ENCODE measurements around the gene CSAD. TPM values are rescaled to one million over a fixed set of nuclear protein-coding genes. Genes with fewer than 3 reads are reported as not detected.

Gene CSAD
- total RNA-seq, 1 experiment from 2014 or later, result 15.4 TPM

DNA sequence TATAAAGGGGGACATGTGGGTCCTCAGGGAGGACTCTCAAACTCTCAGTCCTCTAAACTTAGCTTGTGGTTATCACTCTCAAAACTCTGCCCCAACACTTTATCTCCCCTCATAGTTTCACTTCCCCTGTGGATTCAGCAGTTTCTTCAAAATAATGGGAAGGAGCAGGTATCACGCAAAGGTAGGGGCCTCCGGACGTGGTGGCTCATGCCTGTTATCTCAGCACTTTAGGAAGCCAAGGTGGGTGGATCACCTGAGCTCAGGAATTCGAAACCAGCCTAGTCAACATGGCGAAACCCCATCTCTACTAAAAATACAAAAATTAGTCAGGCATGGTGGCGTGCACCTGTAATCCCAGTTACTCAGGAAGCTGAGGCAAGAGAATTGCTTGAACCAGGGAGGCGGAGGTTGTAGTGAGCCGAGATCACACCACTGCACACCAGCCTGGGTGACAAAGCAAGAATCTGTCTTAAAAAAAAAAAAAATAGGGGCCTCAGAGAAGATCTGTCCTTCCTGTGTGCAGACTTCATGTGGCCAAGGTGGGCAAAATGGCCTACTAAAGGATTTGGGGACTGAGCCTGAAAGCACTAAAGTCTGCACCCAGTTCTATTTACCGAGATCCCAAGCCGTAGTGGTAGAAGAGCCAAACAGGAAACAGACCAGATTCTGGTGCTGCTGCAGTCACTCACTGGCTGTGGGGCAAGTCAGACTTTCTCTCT, 19.9 kb upstream of the CSAD start:
- in situ Hi-C loops (cut with HindIII; ENCODE audit: low pct_unique_long_range_greater_than_20kb, low sequenced_read_pairs), result no loop called here

DNA sequence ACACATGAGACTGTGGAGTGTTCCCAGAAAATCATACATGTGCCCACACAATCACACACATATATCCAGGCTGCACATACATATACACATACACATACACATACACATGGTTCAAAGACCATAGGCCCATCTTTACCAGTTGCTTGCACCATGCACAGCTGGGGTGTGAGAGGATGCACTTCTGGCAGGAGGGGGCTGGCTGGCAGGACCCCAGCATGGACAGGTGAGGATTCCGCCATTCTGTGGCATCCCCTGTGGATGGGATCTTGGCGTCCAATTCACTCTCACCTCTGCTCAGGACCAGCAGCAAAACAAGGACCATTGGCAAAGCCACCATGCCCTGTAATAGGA, 19.4 kb upstream of the CSAD start:
- H3K36me3 ChIP-seq (ENCODE audit: control insufficient read depth, insufficient read depth, low read length), result no peaks in the 10 kb centered on the region
- H3K27me3 ChIP-seq (ENCODE audit: control insufficient read depth, insufficient read depth, low read length), result no peaks in the 10 kb centered on the region
- no peak for ATAC-seq
- no peak overlapping the region for H3K4me3 ChIP-seq (ENCODE audit: low read depth in 2 of 2, low read length in 2 of 2)
- no peak overlapping the region for H3K27ac ChIP-seq (ENCODE audit: low read length)
- no TSS peak for BruUV-seq (replicated peaks)
- DNase-seq (ENCODE audit: low read depth, low spot score), result no peak
- CTCF ChIA-PET, result interaction anchor here (0.7 kb wide), 1 partner anchor 91 kb away, joined by 3 read pairs; no protein-coding TSS in a partner anchor
- POLR2A ChIA-PET, result no interaction called here
- in situ Hi-C loops (cut with HindIII; ENCODE audit: low pct_unique_long_range_greater_than_20kb, low sequenced_read_pairs), result no loop called here
- TF ChIP-seq SIN3A (IDR thresholded peaks at IDR 0.05; ENCODE audit: borderline replicate concordance, insufficient read depth, low read depth, low read length) (no peak), POLR2AphosphoS5 (IDR thresholded peaks at IDR 0.05; ENCODE audit: low read depth, low read length) (no peak), REST (IDR thresholded peaks at IDR 0.05; ENCODE audit: insufficient read depth in 1 of 2, low read depth in 2 of 2, low read length in 1 of 2) (no peak), TCF7L2 (IDR thresholded peaks at IDR 0.05; ENCODE audit: low read depth, low read length) (no peak)
- TF ChIP-seq, protein P1, sequence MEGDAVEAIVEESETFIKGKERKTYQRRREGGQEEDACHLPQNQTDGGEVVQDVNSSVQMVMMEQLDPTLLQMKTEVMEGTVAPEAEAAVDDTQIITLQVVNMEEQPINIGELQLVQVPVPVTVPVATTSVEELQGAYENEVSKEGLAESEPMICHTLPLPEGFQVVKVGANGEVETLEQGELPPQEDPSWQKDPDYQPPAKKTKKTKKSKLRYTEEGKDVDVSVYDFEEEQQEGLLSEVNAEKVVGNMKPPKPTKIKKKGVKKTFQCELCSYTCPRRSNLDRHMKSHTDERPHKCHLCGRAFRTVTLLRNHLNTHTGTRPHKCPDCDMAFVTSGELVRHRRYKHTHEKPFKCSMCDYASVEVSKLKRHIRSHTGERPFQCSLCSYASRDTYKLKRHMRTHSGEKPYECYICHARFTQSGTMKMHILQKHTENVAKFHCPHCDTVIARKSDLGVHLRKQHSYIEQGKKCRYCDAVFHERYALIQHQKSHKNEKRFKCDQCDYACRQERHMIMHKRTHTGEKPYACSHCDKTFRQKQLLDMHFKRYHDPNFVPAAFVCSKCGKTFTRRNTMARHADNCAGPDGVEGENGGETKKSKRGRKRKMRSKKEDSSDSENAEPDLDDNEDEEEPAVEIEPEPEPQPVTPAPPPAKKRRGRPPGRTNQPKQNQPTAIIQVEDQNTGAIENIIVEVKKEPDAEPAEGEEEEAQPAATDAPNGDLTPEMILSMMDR (IDR thresholded peaks at IDR 0.05), result no peak
- intact Hi-C loops (cut with micrococcal nuclease; ENCODE audit: unreplicated experiment), result no loop called here
- no peaks in the 10 kb centered on the region for H3K9me3 ChIP-seq (ENCODE audit: control insufficient read depth, insufficient read depth, low read depth, low read length)
- H3K4me1 ChIP-seq (ENCODE audit: control insufficient read depth, insufficient read depth, low read length), result no peaks in the 10 kb centered on the region

More for the DNA sequence above, 19.9 kb upstream of the CSAD start:
- no peak overlapping the region for H3K4me3 ChIP-seq (ENCODE audit: low read depth in 2 of 2, low read length in 2 of 2)
- H3K27ac ChIP-seq (ENCODE audit: low read length), result no peak overlapping the region
- no peak for TF ChIP-seq SIN3A (IDR thresholded peaks at IDR 0.05; ENCODE audit: borderline replicate concordance, insufficient read depth, low read depth, low read length)
- TF ChIP-seq, protein P1 (IDR thresholded peaks at IDR 0.05), result no peak
- no peak for TF ChIP-seq POLR2AphosphoS5 (IDR thresholded peaks at IDR 0.05; ENCODE audit: low read depth, low read length)
- no peak for TF ChIP-seq TCF7L2 (IDR thresholded peaks at IDR 0.05; ENCODE audit: low read depth, low read length)
- TF ChIP-seq REST (IDR thresholded peaks at IDR 0.05; ENCODE audit: insufficient read depth in 1 of 2, low read depth in 2 of 2, low read length in 1 of 2), result no peak
- no peaks in the 10 kb centered on the region for H3K4me1 ChIP-seq (ENCODE audit: control insufficient read depth, insufficient read depth, low read length)
- H3K9me3 ChIP-seq (ENCODE audit: control insufficient read depth, insufficient read depth, low read depth, low read length), result no peaks in the 10 kb centered on the region
- no peak for DNase-seq (ENCODE audit: low read depth, low spot score)
- CTCF ChIA-PET, result no interaction called here
- no peaks in the 10 kb centered on the region for H3K36me3 ChIP-seq (ENCODE audit: control insufficient read depth, insufficient read depth, low read length)
- intact Hi-C loops (cut with micrococcal nuclease; ENCODE audit: unreplicated experiment), result no loop called here
- H3K27me3 ChIP-seq (ENCODE audit: control insufficient read depth, insufficient read depth, low read length), result no peaks in the 10 kb centered on the region
- no peak for ATAC-seq
- POLR2A ChIA-PET, result no interaction called here
- BruUV-seq (replicated peaks), result no TSS peak
